Muscle of leg (tissue), 11 donors: Measurements from ENCODE around the gene ZNF100. TPM values are rescaled to one million over a fixed set of nuclear protein-coding genes. Genes with fewer than 3 reads are reported as not detected.
"Not testable (repeated sequence)": the region's sequence is repeated elsewhere in the genome, so short reads cannot be mapped to it uniquely, and the experiment has no call there.

Source experiments
- DNase-seq: peaks from one replicate; pipeline ENCODE4 v3.0.0; 2013
- H3K27ac ChIP-seq: one replicate; pipeline ENCODE4 v1.5.1; 2013; ENCODE audit warnings: mild to moderate bottlenecking, low read length, control low read depth
- H3K27me3 ChIP-seq: one replicate; pipeline ENCODE4 v1.6.1; 2013; ENCODE audit warnings: low read length; ENCODE audit not compliant: control insufficient read depth, insufficient read depth
- H3K36me3 ChIP-seq: one replicate; pipeline ENCODE4 v1.6.1; 2013; ENCODE audit warnings: low read length; ENCODE audit not compliant: control insufficient read depth, insufficient read depth
- H3K4me1 ChIP-seq: one replicate; pipeline ENCODE4 v1.6.1; 2013; ENCODE audit warnings: low read length; ENCODE audit not compliant: control insufficient read depth, insufficient read depth
- H3K4me3 ChIP-seq: one replicate; pipeline ENCODE4 v1.5.1; 2013; ENCODE audit warnings: low read length, control low read depth
- H3K9me3 ChIP-seq: replicated peaks from 2 replicates; pipeline ENCODE4 v1.6.1; 2013; ENCODE audit warnings: low read depth, low read length; ENCODE audit not compliant: control insufficient read depth
- WGBS: methylation state at CpG from one replicate; pipeline ENCODE4 v1.1.5; 2013; ENCODE audit warnings: missing lambda C conversion rate; ENCODE audit not compliant: insufficient coverage; 5-methylcytosine and 5-hydroxymethylcytosine counted together
- polyA plus RNA-seq, 8 donors: library from polyadenylated mRNA; unstranded; fragments of 120-200 nt; gene quantifications; one replicate each; pipeline versions ENCODE4 v1.2.1 to v1.2.3, GENCODE V29; 2013; ENCODE audit warnings: inconsistent platforms in 1 of 8, low replicate concordance in 1 of 8; ENCODE audit not compliant: insufficient read length in 8 of 8, insufficient read depth in 1 of 8
- total RNA-seq: library from RNA; stranded (reverse); fragments of 120-200 nt; gene quantifications from one replicate; pipeline ENCODE4 v1.2.4, GENCODE V29; 2013

The ZNF100 gene
- total and polyA plus RNA-seq, 9 donors: 4.6 to 11.4 (median 7.0) TPM

DNA sequence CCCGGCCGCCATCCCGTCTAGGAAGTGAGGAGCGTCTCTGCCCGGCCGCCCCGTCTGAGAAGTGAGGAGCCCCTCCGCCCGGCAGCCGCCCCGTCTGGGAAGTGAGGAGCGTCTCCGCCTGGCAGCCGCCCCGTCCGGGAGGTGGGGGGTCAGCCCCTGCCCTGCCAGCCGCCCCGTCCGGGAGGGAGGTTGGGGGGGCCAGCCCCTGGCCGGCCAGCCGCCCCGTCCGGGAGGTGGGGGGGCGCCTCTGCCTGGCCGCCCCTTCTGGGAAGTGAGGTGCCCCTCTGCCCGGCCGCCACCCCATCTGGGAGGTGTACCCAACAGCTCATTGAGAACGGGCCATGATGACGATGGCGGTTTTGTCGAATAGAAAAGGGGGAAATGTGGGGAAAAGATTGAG is 59.5 kb downstream of the ZNF100 start:
- not testable (repeated sequence) for H3K9me3 ChIP-seq, H3K4me1 ChIP-seq, H3K27me3 ChIP-seq, H3K36me3 ChIP-seq, H3K4me3 ChIP-seq, H3K27ac ChIP-seq, DNase-seq
- WGBS: 97% methylated on average over 21 of the region's 31 CpGs

DNA sequence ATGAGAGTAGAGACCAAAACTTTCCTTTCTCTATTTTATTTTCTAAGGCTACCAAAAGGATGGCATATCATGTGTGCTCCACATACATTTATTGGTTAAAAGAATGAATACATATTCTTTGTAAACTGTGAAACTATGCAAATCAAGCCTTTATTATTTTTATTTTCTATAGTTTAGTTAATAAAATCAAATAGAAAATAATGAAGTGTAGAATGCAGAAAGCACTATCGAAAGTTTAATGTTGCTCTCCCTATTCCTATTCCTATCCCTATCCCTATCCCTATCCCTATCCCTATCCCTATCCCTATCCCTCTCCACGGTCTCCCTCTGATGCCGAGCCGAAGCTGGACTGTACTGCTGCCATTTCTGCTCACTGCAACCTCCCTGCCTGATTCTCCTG is 60.3 kb downstream of the ZNF100 start:
- Histone ChIP-seq H3K36me3 (no peaks in the 10 kb centered on the region), H3K27ac (no peak overlapping the region), H3K27me3 (no peaks in the 10 kb centered on the region), H3K4me1 (no peaks in the 10 kb centered on the region), H3K9me3 (peaks cover 4% of the 10 kb centered on the region), H3K4me3 (no peak overlapping the region)
- DNase-seq: no peak
- 50% methylated on average over 1 of the region's 4 CpGs for WGBS

DNA sequence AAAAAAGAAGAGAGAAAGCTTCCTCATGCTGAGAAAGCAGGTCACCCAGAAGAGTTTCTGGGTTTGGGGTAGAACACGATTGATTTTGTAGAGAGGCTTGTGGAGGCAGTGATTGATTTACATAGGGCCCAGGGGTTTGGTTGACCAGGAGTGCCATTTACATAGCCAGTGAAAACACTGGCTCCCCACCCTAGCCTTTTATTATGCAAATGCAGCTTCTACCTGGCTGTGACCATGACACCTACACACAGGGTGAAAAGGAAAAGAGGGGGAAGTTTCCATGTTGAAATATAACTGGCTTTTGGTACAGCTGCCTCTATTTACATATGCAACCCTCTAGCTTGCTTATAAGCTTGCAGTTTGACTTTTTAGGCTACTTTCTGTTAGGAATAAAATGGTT is 62.0 kb downstream of the ZNF100 start:
- Histone ChIP-seq H3K4me1 (no peaks in the 10 kb centered on the region), H3K4me3 (no peak overlapping the region), H3K36me3 (no peaks in the 10 kb centered on the region), H3K27me3 (no peaks in the 10 kb centered on the region), H3K9me3 (peaks cover 4% of the 10 kb centered on the region), H3K27ac (no peak overlapping the region)
- WGBS: no CpG with 5 or more reads among the region's 1 CpG
- no peak for DNase-seq

DNA sequence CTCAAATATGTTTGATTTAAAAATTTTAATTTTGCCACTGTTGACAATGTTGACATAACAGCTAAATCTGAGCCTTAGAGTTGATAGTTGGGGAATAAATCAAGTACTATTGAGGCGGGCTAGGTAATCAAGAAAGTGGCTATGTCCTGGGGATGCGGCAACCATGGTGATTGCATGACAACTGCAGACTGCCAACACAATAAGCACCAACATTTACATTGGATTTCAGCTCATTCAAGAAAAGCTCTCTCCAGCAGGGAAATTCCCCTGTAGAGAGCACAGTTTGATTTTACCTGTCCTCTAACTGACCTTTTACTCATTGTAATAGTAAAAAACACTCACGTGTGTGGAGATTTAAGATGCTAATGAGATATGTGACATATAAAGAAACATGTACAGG is 63.1 kb downstream of the ZNF100 start:
- no peak overlapping the region for H3K4me3 ChIP-seq
- no peaks in the 10 kb centered on the region for H3K4me1 ChIP-seq
- WGBS: no CpG with 5 or more reads among the region's 3 CpGs
- H3K27me3 ChIP-seq: no peaks in the 10 kb centered on the region
- H3K27ac ChIP-seq: no peak overlapping the region
- H3K36me3 ChIP-seq: no peaks in the 10 kb centered on the region
- peaks cover 4% of the 10 kb centered on the region for H3K9me3 ChIP-seq
- no peak for DNase-seq

DNA sequence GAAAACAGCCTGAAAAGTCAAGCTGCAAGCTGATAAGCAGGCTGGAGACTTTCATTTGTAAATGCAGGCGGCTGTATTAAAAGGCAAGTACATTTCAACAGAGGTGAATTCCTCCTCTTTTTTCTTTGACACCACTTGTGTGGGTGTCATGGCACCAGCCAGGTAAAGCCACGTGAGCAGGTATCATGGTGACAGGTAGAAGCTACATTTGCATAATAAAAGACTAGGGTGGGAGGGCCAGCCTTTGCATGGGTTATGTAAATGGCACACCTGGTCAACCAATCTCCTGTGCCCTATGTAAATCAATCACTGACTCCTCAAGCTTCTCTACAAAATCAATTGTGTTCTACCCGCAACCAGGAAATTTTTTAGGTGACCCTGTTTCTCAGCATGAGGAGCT is 68.2 kb downstream of the ZNF100 start:
- WGBS: 57% methylated on average over 1 of the region's 3 CpGs
- Histone ChIP-seq H3K36me3 (no peaks in the 10 kb centered on the region), H3K27ac (no peak overlapping the region), H3K4me1 (no peaks in the 10 kb centered on the region), H3K27me3 (no peaks in the 10 kb centered on the region), H3K9me3 (peaks cover 13% of the 10 kb centered on the region), H3K4me3 (no peak overlapping the region)
- no peak for DNase-seq

DNA sequence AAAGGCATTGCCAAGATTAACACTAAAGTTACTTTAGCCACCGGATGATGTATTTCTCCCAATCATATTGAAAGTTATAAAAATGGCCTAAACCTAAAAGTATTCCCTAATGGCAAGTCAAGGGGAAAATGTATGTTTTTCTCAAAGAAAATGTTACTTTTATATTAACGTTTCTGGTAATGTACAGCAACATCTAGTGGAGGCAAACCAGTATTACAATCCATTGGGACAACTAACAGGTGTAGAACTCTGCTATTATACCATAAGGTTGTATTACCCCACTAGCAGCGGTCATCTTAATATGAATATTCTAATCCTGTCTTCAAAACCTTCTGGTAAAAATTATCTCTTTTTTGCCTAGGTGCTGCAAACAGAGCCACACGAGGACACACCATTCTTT is 69.2 kb downstream of the ZNF100 start:
- Histone ChIP-seq H3K27ac (no peak overlapping the region), H3K36me3 (no peaks in the 10 kb centered on the region), H3K9me3 (peaks cover 15% of the 10 kb centered on the region), H3K4me3 (no peak overlapping the region), H3K4me1 (no peaks in the 10 kb centered on the region), H3K27me3 (no peaks in the 10 kb centered on the region)
- no CpG with 5 or more reads among the region's 4 CpGs for WGBS
- peak; percentile 42 for DNase-seq

DNA sequence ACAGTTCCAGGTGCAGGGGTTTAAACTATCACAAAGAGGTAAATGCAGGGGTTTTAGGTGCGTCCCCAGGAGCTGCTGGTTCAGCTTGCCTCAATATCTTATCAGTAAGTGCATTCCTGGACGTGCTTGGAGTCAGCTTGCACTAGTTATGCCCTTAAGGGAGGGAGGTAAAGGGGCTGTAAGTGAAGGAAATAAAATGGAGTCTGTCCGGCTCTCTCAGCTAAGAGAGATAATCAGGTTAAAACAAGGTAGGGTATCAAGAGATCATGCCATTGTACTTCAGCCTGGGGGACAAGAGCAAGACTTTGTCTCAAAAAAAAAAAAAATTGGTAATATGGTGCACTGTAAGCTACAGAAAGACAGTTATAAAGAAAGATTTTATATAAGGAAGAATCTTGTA is 69.7 kb downstream of the ZNF100 start:
- H3K9me3 ChIP-seq: peaks cover 15% of the 10 kb centered on the region
- no peaks in the 10 kb centered on the region for H3K36me3 ChIP-seq
- H3K27ac ChIP-seq: no peak overlapping the region
- no peak for DNase-seq
- WGBS: 50% methylated on average over 1 of the region's 3 CpGs
- no peaks in the 10 kb centered on the region for H3K4me1 ChIP-seq
- no peak overlapping the region for H3K4me3 ChIP-seq
- no peaks in the 10 kb centered on the region for H3K27me3 ChIP-seq

DNA sequence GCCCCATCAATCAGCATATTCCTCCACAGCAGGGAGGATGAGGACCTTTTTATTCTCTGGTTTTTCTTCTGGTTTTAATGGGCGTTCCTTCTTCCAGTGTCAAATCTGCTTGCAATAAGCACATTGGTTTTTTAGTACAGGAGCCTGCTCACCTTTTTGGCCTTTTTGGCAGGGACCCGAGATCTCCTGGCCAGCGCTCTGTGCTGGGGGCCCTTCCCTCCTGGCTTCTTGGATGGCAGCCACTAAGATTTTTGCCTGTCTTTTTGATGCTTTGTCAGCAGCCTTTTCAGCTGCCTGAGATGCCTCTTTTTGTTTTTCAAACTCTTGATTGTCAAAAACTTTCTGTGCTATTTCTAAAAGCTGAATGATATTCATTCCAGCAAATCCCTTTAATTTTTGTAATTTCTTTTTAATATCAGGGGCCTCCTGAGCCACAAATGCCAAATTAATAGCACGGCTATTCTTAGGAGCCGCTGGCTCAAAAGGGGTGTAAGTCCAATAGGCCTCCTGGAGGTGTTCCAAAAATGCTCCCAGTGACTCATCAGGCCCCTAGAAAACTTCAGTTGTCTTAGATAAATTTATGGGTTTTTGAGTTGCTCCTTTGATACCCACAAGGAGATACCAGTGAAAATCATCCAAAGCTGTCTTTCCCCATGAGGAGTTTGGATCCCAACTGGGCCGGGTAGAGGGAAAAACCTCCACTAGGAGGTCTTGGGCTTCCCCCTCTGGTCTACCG is 73.0 kb downstream of the ZNF100 start:
- WGBS: 49% methylated on average over 5 of the region's 7 CpGs
- no peak overlapping the region for H3K27ac ChIP-seq
- H3K36me3 ChIP-seq: no peaks in the 10 kb centered on the region
- H3K9me3 ChIP-seq: peaks cover 24% of the 10 kb centered on the region
- H3K4me1 ChIP-seq: no peaks in the 10 kb centered on the region
- H3K27me3 ChIP-seq: no peaks in the 10 kb centered on the region
- no peak for DNase-seq
- no peak overlapping the region for H3K4me3 ChIP-seq

DNA sequence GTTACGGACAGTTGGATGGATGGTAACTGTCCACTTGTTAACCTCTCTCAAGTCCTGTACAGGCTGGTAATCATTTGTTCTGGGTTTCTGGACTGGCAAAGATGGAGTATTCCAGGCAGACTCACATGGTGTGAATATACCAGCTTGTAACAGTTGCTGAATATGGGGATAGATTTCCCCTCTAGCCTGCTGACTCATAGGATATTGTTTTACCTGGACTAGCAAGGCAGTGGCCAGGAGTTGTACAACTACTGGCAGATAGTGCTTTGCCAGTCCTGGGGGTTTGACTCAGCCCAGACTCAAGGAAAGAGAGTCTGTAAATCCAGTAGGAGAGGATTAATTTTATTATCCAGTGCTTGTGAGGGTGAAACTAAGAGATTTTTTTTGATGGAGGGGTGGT is 74.0 kb downstream of the ZNF100 start:
- no peak overlapping the region for H3K4me3 ChIP-seq
- no CpG with 5 or more reads among the region's 1 CpG for WGBS
- no peaks in the 10 kb centered on the region for H3K27me3 ChIP-seq
- no peak for DNase-seq
- no peaks in the 10 kb centered on the region for H3K4me1 ChIP-seq
- H3K27ac ChIP-seq: no peak overlapping the region
- no peaks in the 10 kb centered on the region for H3K36me3 ChIP-seq
- H3K9me3 ChIP-seq: peaks cover 26% of the 10 kb centered on the region

DNA sequence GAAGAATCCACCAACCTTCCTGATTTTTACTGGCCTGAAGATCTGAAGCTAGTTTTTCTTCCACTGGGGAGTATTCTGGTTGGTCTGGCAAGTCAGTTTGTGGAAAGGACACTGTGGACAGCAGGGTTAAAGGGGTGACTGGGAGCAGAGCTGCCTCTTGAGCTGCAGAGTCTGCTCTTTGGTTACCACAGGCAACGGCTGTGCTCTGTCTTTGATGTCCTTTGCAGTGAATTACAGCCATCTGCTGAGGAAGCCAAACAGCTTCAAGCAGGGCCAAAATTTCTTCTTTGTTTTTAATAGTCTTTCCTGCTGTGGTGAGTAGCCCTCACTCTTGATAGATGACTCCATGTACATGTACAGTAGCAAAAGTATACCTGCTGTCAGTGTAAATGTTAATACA is 75.7 kb downstream of the ZNF100 start:
- Histone ChIP-seq H3K9me3 (peaks cover 23% of the 10 kb centered on the region), H3K27ac (no peak overlapping the region), H3K4me3 (no peak overlapping the region), H3K4me1 (no peaks in the 10 kb centered on the region), H3K36me3 (no peaks in the 10 kb centered on the region), H3K27me3 (no peaks in the 10 kb centered on the region)
- WGBS: 18% methylated on average over 1 of the region's 1 CpG
- DNase-seq: peak; percentile 54

DNA sequence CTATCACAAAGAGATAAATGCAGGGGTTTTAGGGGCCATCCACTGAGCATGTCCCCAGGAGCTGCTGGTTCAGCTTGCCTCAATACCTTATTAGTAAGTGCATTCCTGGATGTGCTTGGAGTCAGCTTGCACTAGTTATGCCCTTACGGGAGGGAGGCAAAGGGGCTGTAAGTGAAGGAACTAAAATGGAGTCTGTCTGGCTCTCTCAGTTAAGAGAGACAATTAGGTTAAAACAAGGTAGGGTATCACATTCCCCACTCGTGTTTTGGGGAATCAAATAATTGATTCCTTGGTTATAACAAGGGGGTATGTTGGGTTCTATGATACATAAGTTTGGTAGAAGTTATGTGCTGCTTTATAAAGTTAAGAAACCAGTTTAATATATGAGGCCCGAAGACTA is 78.9 kb downstream of the ZNF100 start:
- no peaks in the 10 kb centered on the region for H3K4me1 ChIP-seq
- H3K36me3 ChIP-seq: no peaks in the 10 kb centered on the region
- no peaks in the 10 kb centered on the region for H3K27me3 ChIP-seq
- H3K9me3 ChIP-seq: peaks cover 11% of the 10 kb centered on the region
- 60% methylated on average over 2 of the region's 3 CpGs for WGBS
- no peak for DNase-seq
- H3K4me3 ChIP-seq: no peak overlapping the region
- H3K27ac ChIP-seq: no peak overlapping the region
